ENCODE measurements around the gene UBASH3B. TPM values are rescaled to one million over a fixed set of nuclear protein-coding genes. Genes with fewer than 3 reads are reported as not detected.

UBASH3B gene, protein sequence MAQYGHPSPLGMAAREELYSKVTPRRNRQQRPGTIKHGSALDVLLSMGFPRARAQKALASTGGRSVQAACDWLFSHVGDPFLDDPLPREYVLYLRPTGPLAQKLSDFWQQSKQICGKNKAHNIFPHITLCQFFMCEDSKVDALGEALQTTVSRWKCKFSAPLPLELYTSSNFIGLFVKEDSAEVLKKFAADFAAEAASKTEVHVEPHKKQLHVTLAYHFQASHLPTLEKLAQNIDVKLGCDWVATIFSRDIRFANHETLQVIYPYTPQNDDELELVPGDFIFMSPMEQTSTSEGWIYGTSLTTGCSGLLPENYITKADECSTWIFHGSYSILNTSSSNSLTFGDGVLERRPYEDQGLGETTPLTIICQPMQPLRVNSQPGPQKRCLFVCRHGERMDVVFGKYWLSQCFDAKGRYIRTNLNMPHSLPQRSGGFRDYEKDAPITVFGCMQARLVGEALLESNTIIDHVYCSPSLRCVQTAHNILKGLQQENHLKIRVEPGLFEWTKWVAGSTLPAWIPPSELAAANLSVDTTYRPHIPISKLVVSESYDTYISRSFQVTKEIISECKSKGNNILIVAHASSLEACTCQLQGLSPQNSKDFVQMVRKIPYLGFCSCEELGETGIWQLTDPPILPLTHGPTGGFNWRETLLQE
- total RNA-seq, result 10 to 100 TPM; 14.5 to 27.0 TPM

DNA sequence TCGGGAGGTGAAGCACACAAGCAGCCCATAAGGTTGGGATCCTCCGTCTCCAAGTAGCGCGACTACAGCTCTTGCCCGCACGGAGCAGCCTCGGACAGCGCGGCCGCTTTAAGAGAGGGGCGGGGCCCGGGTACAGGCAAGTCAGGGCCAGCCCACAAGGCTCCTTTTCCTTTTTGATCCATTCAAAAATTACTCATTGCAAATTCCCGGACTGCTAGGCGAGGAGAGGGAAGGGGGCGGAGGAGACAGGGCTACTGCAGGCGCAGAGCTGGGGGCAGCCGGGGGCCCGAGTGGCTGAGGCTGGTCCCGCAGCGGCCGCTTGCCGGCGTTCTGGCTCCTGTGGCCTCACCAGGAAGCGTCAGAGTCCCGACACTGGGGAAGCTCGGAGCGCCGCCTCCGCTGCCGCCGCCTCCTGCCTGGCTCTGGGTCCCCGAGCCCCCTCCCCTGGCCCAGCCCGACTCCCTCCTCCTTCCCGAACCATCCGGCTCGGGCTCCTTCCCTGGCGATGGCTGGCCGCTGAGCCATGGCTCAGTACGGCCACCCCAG lies at the start of gene UBASH3B:
TSS of gene UBASH3B (plus strand) at position 196 of the 546 bp plus-strand sequence. CDS start at position 524, 328 bp downstream.

Small RNA genes lying within 50 kb of the gene (small RNA-seq; reads per million reads assigned to genes)
- gene RF01210, result 0 to 0.04 reads per million in 2 donors

Other genes starting within 250 kb of the UBASH3B start
- gene CRTAM, start 182.8 kb downstream of the UBASH3B start, total RNA-seq, result not detected
- gene JHY, start 227.0 kb downstream of the UBASH3B start, total RNA-seq, result 1 to 10 TPM; 4.5 to 5.0 TPM